WTC11 (cell line): Measurements from ENCODE around the gene CACNG1.

Experiments used
- ERG ChIP-seq: fragments of 250-450 bp; sonication (Bioruptor Pico); IDR thresholded peaks from 2 replicates; pipeline ENCODE4 v1.8.0; 2021; ENCODE audit warnings: mild to moderate bottlenecking
- ZNF423 ChIP-seq: fragments of 250-450 bp; sonication (Bioruptor Pico); IDR thresholded peaks from 2 replicates; pipeline ENCODE4 v2.1.2; 2022; ENCODE audit warnings: mild to moderate bottlenecking, moderate library complexity

DNA sequence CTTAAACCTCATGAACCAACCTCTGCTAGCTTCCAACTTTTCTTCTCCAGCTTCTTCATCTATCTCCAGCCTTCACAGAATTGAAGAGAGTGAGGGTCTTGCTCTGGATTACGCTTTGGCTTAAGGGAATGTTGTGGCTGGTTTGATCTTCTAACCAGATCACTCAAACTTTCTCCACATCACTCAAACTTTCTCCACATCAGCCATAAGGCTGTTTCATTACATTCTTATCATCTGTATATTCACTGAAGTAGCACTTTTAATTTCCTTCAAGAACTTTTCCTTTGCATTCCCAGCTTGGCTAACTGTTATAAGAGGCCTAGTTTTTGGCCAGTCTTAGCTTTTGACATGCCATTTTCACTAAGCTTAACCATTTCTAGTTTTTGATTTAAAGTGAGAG is 52.3 kb downstream of the CACNG1 start:
- TF ChIP-seq ERG (CRISPR knock-in tag) (no peak), ZNF423 (CRISPR knock-in tag) (no peak)
